IMR-90 (cell line): ENCODE results near the gene RNF213. TPM values are rescaled to one million over a fixed set of nuclear protein-coding genes. Genes with fewer than 3 reads are reported as not detected.

Experiments used
- ATAC-seq: fragments of 200-7000 bp; cut with Tn5 transposase; 2 replicates; pipeline ENCODE4 v1.9.1; 2020; ENCODE audit warnings: low read depth, mild to moderate bottlenecking, moderate library complexity
- BruUV-seq: library from RNA; stranded (reverse); fragments of 400-500 nt; replicated peaks from 2 replicates; lab custom pipeline; 2021; lab: Mats Ljungman, UMichigan
- CTCF ChIA-PET: fragments of 300-600 bp; formaldehyde crosslinking; extraction: SDS; loops from one replicate; lab custom pipeline; 2021; ENCODE audit warnings: antibody characterized with exemption; lab: Yijun Ruan, JAX
- POLR2A ChIA-PET: fragments of 300-600 bp; sonication (Branson Sonifier 250); formaldehyde crosslinking; loops from one replicate; lab custom pipeline; 2022; ENCODE audit warnings: antibody characterized with exemption; ENCODE audit not compliant: unreplicated experiment; lab: Charles Lee
- DNase-seq: peaks from one replicate; pipeline ENCODE4 v3.0.0; 2013
- H2AFZ ChIP-seq: replicated peaks from 2 replicates; pipeline ENCODE3; 2013; ENCODE audit warnings: low read length, mild to moderate bottlenecking; ENCODE audit not compliant: poor library complexity
- H2AK5ac ChIP-seq: 2 replicates; pipeline ENCODE4 v1.6.1; 2013; ENCODE audit warnings: low read depth, low read length, inconsistent platforms
- H2AK9ac ChIP-seq: replicated peaks from 2 replicates; pipeline ENCODE3; 2013; ENCODE audit warnings: mild to moderate bottlenecking, low read depth, low read length, moderate library complexity; ENCODE audit not compliant: poor library complexity
- H2BK120ac ChIP-seq: 2 replicates; pipeline ENCODE4 v1.6.1; 2013; ENCODE audit warnings: low read depth, low read length, inconsistent platforms
- H2BK15ac ChIP-seq: 3 replicates; pipeline ENCODE4 v1.6.1; 2013; ENCODE audit warnings: low read depth, low read length, inconsistent platforms
- H2BK20ac ChIP-seq: 2 replicates; pipeline ENCODE4 v1.6.1; 2013; ENCODE audit warnings: low read depth, mild to moderate bottlenecking, inconsistent platforms, low read length, moderate library complexity
- H2BK5ac ChIP-seq: 2 replicates; pipeline ENCODE4 v1.6.1; 2013; ENCODE audit warnings: mild to moderate bottlenecking, low read depth, low read length, inconsistent platforms; ENCODE audit not compliant: poor library complexity, severe bottlenecking
- H3K14ac ChIP-seq: replicated peaks from 2 replicates; pipeline ENCODE4 v1.6.1; 2013; ENCODE audit warnings: low read depth, low read length, inconsistent platforms
- H3K18ac ChIP-seq: 2 replicates; pipeline ENCODE4 v1.6.1; 2013; ENCODE audit warnings: low read depth, low read length, control low read depth
- H3K23ac ChIP-seq: 2 replicates; pipeline ENCODE4 v1.6.1; 2013; ENCODE audit warnings: low read depth, low read length, inconsistent platforms
- H3K27ac ChIP-seq: 2 replicates; pipeline ENCODE4 v1.5.1; 2013; ENCODE audit warnings: mild to moderate bottlenecking, control low read depth, low read length; ENCODE audit not compliant: insufficient read depth
- H3K27me3 ChIP-seq: 2 replicates; pipeline ENCODE4 v1.6.1; 2013; ENCODE audit warnings: low read length; ENCODE audit not compliant: control insufficient read depth, insufficient read depth
- H3K36me3 ChIP-seq: 2 replicates; pipeline ENCODE4 v1.6.1; 2013; ENCODE audit warnings: low read length, mixed read lengths; ENCODE audit not compliant: control insufficient read depth, insufficient read depth
- H3K4ac ChIP-seq: 2 replicates; pipeline ENCODE4 v1.6.1; 2013; ENCODE audit warnings: low read depth, low read length, inconsistent platforms
- H3K4me1 ChIP-seq: 2 replicates; pipeline ENCODE4 v1.6.1; 2013; ENCODE audit warnings: low read length, mixed read lengths; ENCODE audit not compliant: control insufficient read depth, insufficient read depth
- H3K4me2 ChIP-seq: 2 replicates; pipeline ENCODE4 v1.6.1; 2013; ENCODE audit warnings: low read depth, mild to moderate bottlenecking, control low read depth, low read length, moderate library complexity
- H3K4me3 ChIP-seq: 2 replicates; pipeline ENCODE4 v1.5.1; 2013; ENCODE audit warnings: low read depth, mild to moderate bottlenecking, control low read depth, low read length, moderate library complexity; ENCODE audit not compliant: insufficient read depth
- H3K56ac ChIP-seq: 2 replicates; pipeline ENCODE4 v1.6.1; 2013; ENCODE audit warnings: low read length, inconsistent platforms; ENCODE audit not compliant: insufficient read depth; ENCODE audit errors: extremely low read depth
- H3K79me1 ChIP-seq, 2 experiments: 2 replicates each; pipeline ENCODE4 v1.6.1; 2013; ENCODE audit warnings: low read length in 2 of 2, inconsistent platforms in 1 of 2, low read depth in 1 of 2
- H3K9ac ChIP-seq: 2 replicates; pipeline ENCODE4 v1.6.1; 2013; ENCODE audit warnings: low read depth, low read length, control low read depth
- H3K9me1 ChIP-seq: 2 replicates; pipeline ENCODE4 v1.6.1; 2013; ENCODE audit warnings: low read length, inconsistent platforms; ENCODE audit not compliant: insufficient read depth
- H3K9me3 ChIP-seq: 2 replicates; pipeline ENCODE4 v1.6.1; 2013; ENCODE audit warnings: low read length; ENCODE audit not compliant: control insufficient read depth, insufficient read depth
- H4K20me1 ChIP-seq: 2 replicates; pipeline ENCODE4 v1.6.1; 2013; ENCODE audit warnings: low read length, inconsistent platforms; ENCODE audit not compliant: insufficient read depth
- H4K5ac ChIP-seq: 2 replicates; pipeline ENCODE4 v1.6.1; 2013; ENCODE audit warnings: mild to moderate bottlenecking, low read depth, low read length, control low read depth
- H4K8ac ChIP-seq, 2 experiments: 2 replicates each; pipeline ENCODE4 v1.6.1; 2013; ENCODE audit warnings: low read depth in 2 of 2, low read length in 2 of 2, control low read depth in 1 of 2, inconsistent platforms in 1 of 2
- H4K91ac ChIP-seq: 2 replicates; pipeline ENCODE4 v1.6.1; 2013; ENCODE audit warnings: low read depth, low read length, inconsistent platforms; ENCODE audit not compliant: insufficient read depth
- CEBPB ChIP-seq: IDR thresholded peaks from 2 replicates; pipeline ENCODE4 v1.6.1; 2012; ENCODE audit warnings: low read depth, low read length, improper control_type of control experiment
- FOS ChIP-seq: fragments of 150-350 bp; IDR thresholded peaks from 2 replicates; pipeline ENCODE4 v1.6.1; 2016; ENCODE audit warnings: low read depth, low read length
- MAZ ChIP-seq: IDR thresholded peaks from 2 replicates; pipeline ENCODE4 v1.6.1; 2012; ENCODE audit warnings: low read depth, mild to moderate bottlenecking, low read length, improper control_type of control experiment, moderate library complexity, borderline replicate concordance
- MXI1 ChIP-seq: IDR thresholded peaks from 2 replicates; pipeline ENCODE4 v1.6.1; 2012; ENCODE audit warnings: low read depth, mild to moderate bottlenecking, low read length, moderate library complexity, borderline replicate concordance
- RCOR1 ChIP-seq: IDR thresholded peaks from 2 replicates; pipeline ENCODE4 v1.6.1; 2012; ENCODE audit warnings: mild to moderate bottlenecking, low read length, improper control_type of control experiment; ENCODE audit not compliant: insufficient replicate concordance
- RFX5 ChIP-seq: IDR thresholded peaks from 2 replicates; pipeline ENCODE4 v1.8.0; 2012; ENCODE audit warnings: low read depth, mild to moderate bottlenecking, low read length, moderate library complexity
- SMC3 ChIP-seq: fragments of 150-350 bp; IDR thresholded peaks from 2 replicates; pipeline ENCODE4 v1.6.1; 2016; ENCODE audit warnings: low read depth, mild to moderate bottlenecking, antibody characterized with exemption, low read length, moderate library complexity
- WGBS, 2 experiments: methylation state at CpG; one replicate each; pipeline versions ENCODE4 v1.1.5 to v1.1.7; 2013; ENCODE audit warnings: missing lambda C conversion rate in 2 of 2; ENCODE audit not compliant: insufficient read length in 1 of 2; ENCODE audit errors: extremely low coverage in 2 of 2; 5-methylcytosine and 5-hydroxymethylcytosine counted together
- dilution Hi-C: fragments of 300-500 bp; cut with HindIII; formaldehyde crosslinking; loops from one replicate; pipeline ENCODE4 v1.14.3; 2018; ENCODE audit warnings: low sequenced_read_pairs; ENCODE audit not compliant: unreplicated experiment
- in situ Hi-C: fragments of 300-500 bp; cut with MboI; formaldehyde crosslinking; loops from 3 replicates; pipeline ENCODE4 v1.14.3; 2019; ENCODE audit warnings: low sequenced_read_pairs, inconsistent platforms, mixed read lengths
- intact Hi-C: fragments of 100-400 bp; cut with micrococcal nuclease; formaldehyde crosslinking; loops from 2 replicates; pipeline ENCODE4 v1.10.0; 2022
- polyA plus RNA-seq, 3 experiments: library from polyadenylated mRNA; depleted of rRNA; stranded (reverse); fragments of >200 nt; gene quantifications; 2 replicates each; pipeline ENCODE4 v1.2.3, GENCODE V29; 2012; ENCODE audit warnings: low replicate concordance in 1 of 3
- total RNA-seq: library from RNA; depleted of rRNA; stranded (reverse); fragments of >200 nt; gene quantifications from 2 replicates; pipeline ENCODE4 v1.2.3, GENCODE V29; 2012
- TF ChIP-seq, protein P1 (sequence below): conservative IDR thresholded peaks from 2 replicates; pipeline ENCODE4 v1.5.1; 2012; ENCODE audit warnings: mild to moderate bottlenecking, low read depth, low read length, improper control_type of control experiment

The RNF213 gene
- total and polyA plus RNA-seq, 2 of the 4 experiments (the other 2 are of a cell fraction), result 23.4 to 36.0 TPM

- Histone ChIP-seq H2BK120ac (no peak overlapping the region), H2BK5ac (no peak overlapping the region), H2AK9ac (no peak overlapping the region), H4K91ac (no peak overlapping the region), H3K56ac (no peak overlapping the region), H4K20me1 (no peaks in the 10 kb centered on the region), H3K18ac (no peak overlapping the region), H3K4me3 (no peak overlapping the region), H2AK5ac (no peak overlapping the region), H4K5ac (no peak overlapping the region), H4K8ac (no peak overlapping the region), H3K4me1 (no peaks in the 10 kb centered on the region), H3K14ac (no peak overlapping the region), H3K9me3 (peaks cover 14% of the 10 kb centered on the region), H3K27ac (no peak overlapping the region), H2BK20ac (no peak overlapping the region), H2AFZ (no peak overlapping the region), H3K27me3 (no peaks in the 10 kb centered on the region), H3K23ac (no peak overlapping the region), H3K36me3 (peaks cover 39% of the 10 kb centered on the region), H3K9me1 (peaks cover 4% of the 10 kb centered on the region), H3K9ac (no peak overlapping the region), H3K4me2 (no peak overlapping the region), H3K4ac (no peak overlapping the region), H2BK15ac (no peak overlapping the region), H3K79me1 (peaks cover 0 to 3% of the 10 kb centered on the region in 2 experiments; a peak in 2 of 4 replicates)
- no peak for ATAC-seq
- POLR2A ChIA-PET, result no interaction called here
- intact Hi-C loops, result no loop called here
- in situ Hi-C loops, result no loop called here
- WGBS, 2 experiments, result 86% methylated on average over 2 of the region's 4 CpGs; no CpG with 5 or more reads in 1 of the 2 experiments
- BruUV-seq, result no TSS peak
- DNase-seq, result no peak
- dilution Hi-C loops, result no loop called here
- CTCF ChIA-PET, result no interaction called here
- TF ChIP-seq RCOR1 (no peak), FOS (no peak), CEBPB (no peak), RFX5 (no peak), MXI1 (no peak), MAZ (no peak), SMC3 (no peak)
- TF ChIP-seq, protein P1, sequence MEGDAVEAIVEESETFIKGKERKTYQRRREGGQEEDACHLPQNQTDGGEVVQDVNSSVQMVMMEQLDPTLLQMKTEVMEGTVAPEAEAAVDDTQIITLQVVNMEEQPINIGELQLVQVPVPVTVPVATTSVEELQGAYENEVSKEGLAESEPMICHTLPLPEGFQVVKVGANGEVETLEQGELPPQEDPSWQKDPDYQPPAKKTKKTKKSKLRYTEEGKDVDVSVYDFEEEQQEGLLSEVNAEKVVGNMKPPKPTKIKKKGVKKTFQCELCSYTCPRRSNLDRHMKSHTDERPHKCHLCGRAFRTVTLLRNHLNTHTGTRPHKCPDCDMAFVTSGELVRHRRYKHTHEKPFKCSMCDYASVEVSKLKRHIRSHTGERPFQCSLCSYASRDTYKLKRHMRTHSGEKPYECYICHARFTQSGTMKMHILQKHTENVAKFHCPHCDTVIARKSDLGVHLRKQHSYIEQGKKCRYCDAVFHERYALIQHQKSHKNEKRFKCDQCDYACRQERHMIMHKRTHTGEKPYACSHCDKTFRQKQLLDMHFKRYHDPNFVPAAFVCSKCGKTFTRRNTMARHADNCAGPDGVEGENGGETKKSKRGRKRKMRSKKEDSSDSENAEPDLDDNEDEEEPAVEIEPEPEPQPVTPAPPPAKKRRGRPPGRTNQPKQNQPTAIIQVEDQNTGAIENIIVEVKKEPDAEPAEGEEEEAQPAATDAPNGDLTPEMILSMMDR, result no peak
These were observed 31.6 kb upstream of the RNF213 start for GRCh38 chr17:80229011-80229410.
